GM18858 (cell line): ENCODE data around the gene GTSF1L.
"Not testable (repeated sequence)": the region's sequence is repeated elsewhere in the genome, so short reads cannot be mapped to it uniquely, and the experiment has no call there.

ENCODE experiments used
- ATAC-seq: cut with Tn5 transposase; IDR thresholded peaks from one replicate; pipeline ENCODE4 v1.9.1; 2021; ENCODE audit not compliant: unreplicated experiment

Gene GTSF1L

GRCh38 chr20:43726811-43727338 lies at the start of gene GTSF1L:
Gene GTSF1L, minus strand, starts transcription at chr20:43727002. Its CDS starts 308 bp downstream, at chr20:43726694.
- ATAC-seq, result no peak

GRCh38 chr20:43774754-43775153 lies 48.0 kb upstream of the GTSF1L start:
- no peak for ATAC-seq

DNA sequence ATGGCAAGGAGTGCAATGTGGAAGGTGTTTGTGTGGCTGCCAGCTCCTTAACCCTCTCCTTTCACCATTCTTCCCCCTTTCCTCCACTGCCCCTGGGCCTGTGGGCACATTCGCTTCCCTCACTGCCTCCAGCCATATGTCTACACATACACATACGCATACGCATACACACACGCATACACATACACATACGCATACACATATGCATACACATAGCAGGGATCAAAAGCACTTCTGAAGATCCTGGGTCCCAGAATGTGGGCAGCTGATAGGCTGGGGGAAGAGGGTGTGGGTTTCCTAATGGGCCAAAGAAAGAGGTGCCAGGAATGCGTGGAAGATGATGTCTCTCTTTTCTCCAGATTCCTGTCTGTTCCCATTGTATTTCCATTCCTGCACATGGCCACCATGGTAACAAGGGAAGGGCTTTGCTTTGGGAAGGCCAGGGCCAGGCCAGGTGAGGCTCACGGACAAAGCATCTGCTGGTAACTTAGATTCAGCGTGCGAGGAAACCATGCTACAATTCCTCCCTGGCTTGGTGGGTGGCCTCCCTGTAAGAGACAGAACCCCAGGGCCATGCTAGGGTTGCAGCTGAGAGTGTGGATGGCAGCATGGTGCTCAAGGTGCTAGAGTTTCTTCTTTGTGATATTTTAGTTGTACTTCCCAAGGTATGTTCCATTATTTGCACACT lies 44.8 kb upstream of the GTSF1L start:
- no peak for ATAC-seq

DNA sequence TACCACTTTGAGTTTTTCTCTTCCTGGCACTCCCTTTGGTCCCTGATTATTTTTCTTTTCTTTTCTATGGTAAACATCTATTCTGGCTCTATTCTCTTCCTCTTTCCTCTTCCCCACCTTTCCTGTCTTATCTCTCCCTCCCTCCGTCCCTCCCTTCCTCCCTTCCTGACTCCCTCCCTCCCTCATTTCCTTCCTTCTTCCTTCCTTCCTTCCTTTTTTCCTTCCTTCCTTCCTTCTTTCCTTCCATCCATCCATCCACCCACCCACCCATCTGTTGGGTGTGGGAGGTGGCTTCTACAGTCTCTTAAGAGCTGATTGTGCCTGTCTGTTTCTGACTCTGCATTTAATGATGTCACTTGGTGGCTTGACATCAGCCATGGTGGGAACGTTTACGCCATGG lies 43.5 kb upstream of the GTSF1L start:
- ATAC-seq, result no peak

DNA sequence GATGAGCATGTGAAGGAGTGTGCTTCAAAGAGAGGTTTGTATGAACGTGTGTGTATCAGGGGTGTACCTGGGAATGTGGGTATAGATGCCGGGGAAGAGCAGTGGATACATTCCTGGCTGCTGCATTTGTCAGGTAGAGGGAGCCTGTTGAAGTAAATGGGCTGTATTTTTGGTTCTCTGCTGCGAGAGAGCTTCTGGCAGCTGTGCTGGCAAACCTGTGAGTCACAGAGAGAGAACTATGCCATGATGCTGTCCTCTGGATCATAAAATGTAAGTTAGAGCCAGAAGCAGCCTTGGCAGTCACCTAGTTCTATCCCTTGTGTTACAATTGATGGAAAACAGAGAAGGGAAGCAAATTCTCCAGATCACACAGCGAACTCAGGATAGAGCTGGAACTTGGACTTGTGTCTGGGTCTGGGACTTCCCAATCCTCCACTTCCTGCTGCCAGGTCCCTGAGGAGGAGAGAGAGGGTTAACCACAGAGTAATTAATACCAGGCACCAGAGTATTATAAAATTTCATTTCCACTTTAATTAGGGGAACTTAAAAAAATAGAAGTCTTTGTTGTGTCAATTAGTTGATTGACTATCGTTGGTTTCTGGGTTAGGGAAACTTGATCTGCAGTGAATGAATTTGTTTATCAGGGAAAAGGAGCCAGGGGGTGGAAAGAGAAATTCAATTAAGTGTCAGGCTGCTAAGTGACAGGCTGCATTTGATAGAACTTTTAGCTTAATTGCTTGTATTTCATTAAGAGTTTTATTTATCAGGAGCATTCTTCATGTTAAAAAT lies 41.1 kb upstream of the GTSF1L start:
- ATAC-seq, result no peak

DNA sequence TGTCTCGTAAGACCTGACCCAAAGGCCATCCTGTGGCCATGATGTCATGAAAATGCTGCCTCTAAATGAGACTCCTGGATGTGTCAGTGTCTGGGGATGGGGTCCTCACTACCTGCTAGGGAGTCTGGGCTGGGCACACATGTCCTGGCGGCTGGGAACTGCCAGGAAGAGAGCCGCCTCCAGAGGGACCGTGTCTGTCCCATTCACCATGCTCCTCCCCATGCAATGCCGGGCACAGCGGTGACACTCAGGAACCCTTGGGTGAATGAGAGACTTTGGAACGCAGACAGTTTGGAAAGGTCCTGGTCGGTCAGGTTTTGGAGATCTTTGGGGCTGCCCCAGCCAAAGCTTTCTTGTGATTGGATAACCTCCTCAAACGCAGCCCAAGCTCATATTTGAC lies 40.1 kb upstream of the GTSF1L start:
- no peak for ATAC-seq

DNA sequence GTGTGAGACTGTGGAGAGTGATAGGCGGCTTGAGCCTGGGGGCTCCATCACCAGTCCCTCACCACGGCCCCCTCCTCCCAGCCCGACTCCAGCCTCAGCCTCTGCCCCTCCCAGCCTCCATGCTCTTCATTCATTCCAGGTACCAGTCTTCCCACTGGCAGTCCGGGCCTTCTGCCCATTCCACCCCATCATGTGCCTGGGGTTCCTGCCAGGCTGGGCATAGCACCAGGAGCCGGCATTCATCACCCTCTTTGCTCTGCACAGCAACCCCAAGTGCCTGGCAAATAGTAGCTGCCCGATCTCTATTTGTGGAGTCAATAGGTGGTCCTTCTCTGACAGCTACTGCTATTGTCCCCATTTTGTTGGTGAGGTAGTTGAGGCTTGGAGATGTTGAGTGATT lies 39.6 kb upstream of the GTSF1L start:
- ATAC-seq, result no peak

DNA sequence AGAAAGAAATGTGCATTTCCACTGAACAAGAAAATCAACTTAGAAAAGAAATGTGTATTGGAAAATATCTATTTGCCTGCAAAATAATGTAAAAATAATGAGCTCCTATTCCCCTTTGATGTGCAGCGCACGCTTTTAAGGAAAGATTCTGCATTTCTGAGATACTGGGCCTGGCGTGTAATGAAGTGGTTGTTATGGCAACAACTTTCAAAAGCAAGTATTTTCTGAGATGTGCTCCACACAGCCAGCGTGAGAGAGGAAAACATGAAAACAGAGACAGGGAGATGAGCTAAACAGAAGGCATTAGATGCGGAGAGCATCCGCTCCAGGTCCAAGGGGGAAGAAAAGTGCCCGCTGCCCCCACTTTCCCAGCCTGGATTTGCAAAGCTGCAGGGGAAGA lies 39.1 kb upstream of the GTSF1L start:
- ATAC-seq, result no peak

GRCh38 chr20:43762911-43763310 lies 36.1 kb upstream of the GTSF1L start:
- ATAC-seq, result no peak

DNA sequence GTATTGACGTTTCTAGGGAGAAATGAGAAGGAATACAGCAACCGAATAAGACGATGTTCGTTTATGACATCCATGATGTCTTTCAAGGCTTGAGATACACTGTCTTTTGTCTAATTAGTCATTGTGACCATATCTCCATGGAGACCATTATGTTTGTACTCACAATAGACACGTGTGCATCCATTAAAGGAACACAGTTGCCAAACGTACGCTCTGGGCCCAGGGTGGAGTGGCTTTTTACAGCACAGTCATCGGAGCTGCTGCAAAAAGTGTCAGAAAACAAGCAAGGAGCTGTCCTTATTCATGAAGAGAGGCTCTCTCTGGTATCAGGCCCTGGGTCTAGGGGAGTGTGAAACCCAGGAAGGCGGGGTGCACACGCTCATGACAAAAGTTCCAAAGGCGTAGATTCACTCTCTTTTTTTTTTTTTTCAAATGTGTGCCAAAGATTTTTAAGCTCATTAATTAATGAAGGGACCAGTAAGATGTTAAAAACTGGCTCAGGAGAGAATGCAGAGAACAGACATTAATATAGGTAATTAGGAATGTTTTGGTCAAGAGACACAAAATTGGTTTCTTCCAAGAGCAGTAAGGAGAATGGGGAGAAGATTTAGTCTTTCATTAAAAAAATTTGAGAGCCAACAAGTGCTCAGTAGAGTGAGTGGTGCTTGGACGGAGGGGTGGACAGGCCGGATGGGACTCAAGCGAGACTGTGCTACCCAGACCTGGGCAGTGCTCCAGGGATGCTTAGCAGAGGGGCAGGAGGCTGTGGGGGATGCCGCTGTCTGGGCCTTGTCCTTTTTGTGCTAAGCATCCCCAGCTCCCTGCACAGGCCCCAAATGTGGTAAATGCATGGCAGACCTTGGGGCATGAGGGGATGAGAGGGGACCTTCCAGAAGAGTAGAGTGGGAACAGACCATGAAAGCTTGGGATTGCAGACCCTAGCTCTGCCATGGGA lies 34.9 kb upstream of the GTSF1L start:
- ATAC-seq, result no peak

GRCh38 chr20:43757888-43758287 lies 31.1 kb upstream of the GTSF1L start:
- not testable (repeated sequence) for ATAC-seq

- no peak for ATAC-seq
Measured at GRCh38 chr20:43755851-43756250, 29.0 kb upstream of the GTSF1L start.

- no peak for ATAC-seq
Measured at GRCh38 chr20:43755390-43755789, 28.6 kb upstream of the GTSF1L start.

DNA sequence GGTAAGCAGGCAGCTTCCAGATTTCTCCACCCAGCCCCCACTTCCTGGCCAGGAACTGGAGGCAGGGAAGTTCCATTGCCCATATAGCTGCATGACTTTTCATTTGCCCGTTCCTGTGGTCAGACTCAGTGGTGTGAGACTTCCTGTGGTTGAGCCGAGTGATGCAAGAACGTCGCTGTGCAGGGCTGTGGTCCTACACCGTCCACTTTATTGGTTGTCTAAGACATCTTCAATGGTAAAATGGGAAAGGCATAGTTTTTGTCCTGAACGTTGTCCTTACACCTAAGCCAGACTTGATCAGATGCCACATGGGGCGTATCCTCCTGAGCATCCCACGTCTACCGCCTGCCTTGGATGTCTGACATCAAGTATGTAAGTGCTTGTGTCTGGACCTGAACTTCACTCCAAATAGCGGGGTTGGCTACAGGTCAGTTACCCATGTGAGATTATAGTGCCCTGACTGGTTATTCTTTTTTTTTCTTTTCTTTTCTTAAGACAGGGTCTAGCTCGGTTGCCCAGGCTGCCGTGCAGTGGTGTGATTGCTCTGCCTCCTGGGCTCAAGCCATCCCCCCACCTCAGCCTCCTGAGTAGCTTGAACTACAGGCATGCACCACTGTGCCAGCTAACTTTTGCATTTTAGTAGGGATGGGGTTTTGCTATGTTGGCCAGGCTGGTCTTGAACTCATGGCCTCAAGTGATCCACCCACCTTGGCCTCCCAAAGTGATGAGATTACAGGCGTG lies 25.9 kb upstream of the GTSF1L start:
- ATAC-seq, result peak; percentile 44

DNA sequence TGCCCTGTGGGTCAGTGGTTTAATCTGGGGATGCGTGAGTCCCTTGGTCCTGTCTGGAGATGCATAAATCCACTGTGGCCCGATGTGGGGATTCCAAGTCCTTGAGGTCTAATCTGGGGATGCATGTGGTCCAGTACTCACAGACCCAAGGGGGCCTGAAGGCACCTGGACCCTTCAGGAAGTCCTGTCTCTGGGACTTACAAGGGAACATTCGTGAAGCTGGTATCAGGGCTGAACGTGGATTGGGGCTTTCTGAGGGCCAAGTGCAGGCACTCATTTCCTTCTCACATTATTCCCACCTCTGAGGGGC lies 25.2 kb upstream of the GTSF1L start:
- no peak for ATAC-seq

DNA sequence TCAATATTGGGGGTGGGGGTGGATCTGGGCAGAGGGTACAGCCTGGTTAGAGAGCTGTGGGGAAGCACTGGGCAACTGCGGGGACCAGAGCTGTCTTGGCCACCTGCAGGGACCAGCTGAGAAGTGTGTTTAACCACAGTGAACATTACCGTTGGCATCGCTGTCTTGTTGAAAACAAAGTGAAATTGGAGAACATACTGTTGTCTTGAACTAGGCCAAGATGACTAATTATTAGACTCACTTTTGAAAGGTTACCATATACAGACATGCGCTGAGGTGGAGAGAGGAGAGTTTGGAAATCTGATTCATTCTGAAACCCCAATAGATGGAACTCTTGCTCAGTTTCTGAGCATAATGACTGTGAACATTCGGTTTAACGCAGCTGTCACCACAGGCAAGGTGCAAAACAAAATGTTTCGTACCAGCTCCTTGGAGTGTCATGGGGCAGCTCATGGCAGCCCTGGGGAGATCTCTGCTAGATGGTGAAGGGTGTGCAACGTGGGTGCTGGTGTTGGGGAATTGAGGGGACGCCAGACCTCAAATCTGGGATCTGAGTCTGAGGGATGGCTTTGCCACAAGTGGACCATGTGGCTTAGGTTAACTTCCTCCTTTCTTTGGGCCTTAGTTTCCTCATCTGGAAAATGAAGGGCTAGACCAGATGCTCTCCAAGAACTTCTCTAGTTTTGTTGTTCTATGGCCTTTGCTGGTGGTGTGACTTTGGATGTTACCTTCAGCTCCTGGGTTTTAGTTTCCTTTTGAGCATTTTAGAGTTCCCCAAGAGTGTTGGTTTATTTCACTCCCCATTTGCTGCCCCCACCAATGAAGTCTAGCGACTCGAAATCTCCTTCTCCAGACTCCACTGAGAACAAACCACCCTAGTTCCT lies 24.6 kb upstream of the GTSF1L start:
- ATAC-seq, result peak; percentile 72

GRCh38 chr20:43750774-43751166 lies 24.0 kb upstream of the GTSF1L start:
- no peak for ATAC-seq

DNA sequence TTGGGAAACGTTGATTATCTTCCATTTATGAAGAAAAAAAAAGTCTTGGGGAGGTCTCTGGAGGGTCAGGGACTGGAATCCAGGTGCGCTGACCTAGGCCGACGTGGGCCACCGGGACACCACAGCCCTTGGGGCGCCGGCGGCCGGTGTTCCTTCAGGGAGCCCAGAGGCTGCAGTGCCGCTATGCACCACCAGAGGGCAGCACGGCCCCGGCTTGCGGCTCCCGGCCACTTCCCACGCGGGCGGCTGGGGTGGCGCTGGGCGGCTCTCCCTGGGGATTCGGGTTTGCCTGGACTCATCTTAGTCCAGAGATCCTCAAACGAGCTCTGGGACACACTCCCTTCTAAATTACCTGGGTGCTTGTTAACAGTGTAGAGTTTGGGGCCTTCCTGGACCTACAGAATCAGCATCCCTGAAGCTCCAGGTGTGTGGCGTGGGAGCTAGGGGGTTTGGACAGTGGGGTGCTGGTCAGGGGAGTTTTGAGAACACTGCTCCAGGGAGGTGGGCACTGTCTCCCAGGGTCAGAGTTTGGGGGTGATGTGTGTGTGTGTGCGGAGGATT lies 23.0 kb upstream of the GTSF1L start:
- ATAC-seq, result no peak

- ATAC-seq, result no peak
Measured at GRCh38 chr20:43748274-43748673, 21.5 kb upstream of the GTSF1L start.
